OCI-LY1 (cell line): ENCODE measurements around the gene ST6GALNAC5.

ENCODE experiments used
- CTCF ChIP-seq: fragments of 200-600 bp; sonication (generic), shearing (Covaris generic); IDR thresholded peaks from 2 replicates; pipeline ENCODE4 v1.5.1; 2017; ENCODE audit warnings: mild to moderate bottlenecking, antibody characterized with exemption, low read length, moderate library complexity, mixed read lengths
- EZH2 ChIP-seq: fragments of 200-600 bp; sonication (generic), shearing (Covaris generic); IDR thresholded peaks from 2 replicates; pipeline ENCODE4 v1.8.0; 2017; ENCODE audit warnings: borderline replicate concordance, mixed run types, mild to moderate bottlenecking, antibody characterized with exemption, low read length, moderate library complexity, mixed read lengths

GRCh38 chr1:76901158-76901767 lies 34.0 kb downstream of the ST6GALNAC5 start:
- peak; percentile 84 for TF ChIP-seq CTCF
- no peak for TF ChIP-seq EZH2
